ENCODE data around the gene ASB14. TPM values are rescaled to one million over a fixed set of nuclear protein-coding genes. Genes with fewer than 3 reads are reported as not detected.
A peak's percentile ranks its signal among the peaks of the same experiment; 100 is the strongest.

Gene ASB14
- total and polyA plus RNA-seq, 8 donors, result 0.02 to 0.16 (median 0.11) TPM; not detected in 5

DNA sequence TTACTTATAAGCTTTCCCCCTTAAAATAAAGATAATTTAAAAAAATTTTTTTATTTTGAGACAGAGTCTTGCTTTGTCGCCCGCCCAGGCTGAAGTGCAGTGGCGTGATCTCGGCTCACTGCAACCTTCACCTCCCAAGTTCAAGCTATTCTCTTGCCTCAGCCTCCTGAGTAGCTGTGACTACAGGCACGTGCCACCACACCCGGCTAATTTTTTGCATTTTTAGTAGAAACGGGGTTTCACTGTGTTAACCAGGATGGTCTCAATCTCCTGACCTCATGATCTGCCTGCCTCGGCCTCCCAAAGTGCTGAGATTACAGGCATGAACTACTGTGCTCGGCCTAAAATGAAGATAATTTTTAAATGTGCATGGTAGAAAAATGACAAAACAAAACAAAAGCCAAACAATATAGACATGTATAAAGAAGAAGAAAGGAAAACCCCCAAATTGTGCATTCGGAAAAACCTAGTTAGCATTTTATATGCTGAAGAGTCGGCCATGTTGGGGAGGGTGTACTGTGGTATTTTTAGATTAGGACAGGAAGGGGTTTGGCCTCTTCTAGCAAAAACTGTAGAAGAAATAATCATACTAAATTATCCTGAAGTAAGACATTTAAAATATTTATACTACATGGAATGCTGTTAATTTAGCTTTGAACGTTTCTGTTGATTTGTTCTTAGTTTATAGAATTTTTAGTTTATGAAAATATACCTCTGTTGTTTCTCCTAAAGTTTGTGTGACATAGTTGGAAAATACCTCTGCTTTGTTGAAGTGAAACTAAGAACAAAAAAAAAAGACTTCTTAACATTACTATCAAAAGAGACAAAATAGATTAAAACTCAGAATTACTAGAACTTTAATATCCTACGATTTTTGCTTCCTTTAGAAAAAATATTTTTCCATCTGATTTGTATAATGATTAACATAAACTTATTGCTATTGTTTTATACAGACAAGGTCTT, 57.6 kb downstream of the ASB14 start:
- FAIRE-seq (no peak), ATAC-seq (no peak), DNase-seq (no peak)
- Histone ChIP-seq H3K27me3 (no peaks in the 10 kb centered on the region), H3K27ac (no peak overlapping the region), H3K36me3 (peaks cover 0 to 23% (median 8%) of the 10 kb centered on the region in 3 donors), H3K4me3 (no peak overlapping the region), H3K4me1 (peaks cover under 1 to 13% (median 6%) of the 10 kb centered on the region in 3 donors), H3K9me3 (no peaks in the 10 kb centered on the region)
- 89 to 92% methylated on average over 13 of the region's 13 CpGs for WGBS, 2 donors
- intact Hi-C loops (cut with DNase I), result no loop called here
- TF ChIP-seq, protein P1, sequence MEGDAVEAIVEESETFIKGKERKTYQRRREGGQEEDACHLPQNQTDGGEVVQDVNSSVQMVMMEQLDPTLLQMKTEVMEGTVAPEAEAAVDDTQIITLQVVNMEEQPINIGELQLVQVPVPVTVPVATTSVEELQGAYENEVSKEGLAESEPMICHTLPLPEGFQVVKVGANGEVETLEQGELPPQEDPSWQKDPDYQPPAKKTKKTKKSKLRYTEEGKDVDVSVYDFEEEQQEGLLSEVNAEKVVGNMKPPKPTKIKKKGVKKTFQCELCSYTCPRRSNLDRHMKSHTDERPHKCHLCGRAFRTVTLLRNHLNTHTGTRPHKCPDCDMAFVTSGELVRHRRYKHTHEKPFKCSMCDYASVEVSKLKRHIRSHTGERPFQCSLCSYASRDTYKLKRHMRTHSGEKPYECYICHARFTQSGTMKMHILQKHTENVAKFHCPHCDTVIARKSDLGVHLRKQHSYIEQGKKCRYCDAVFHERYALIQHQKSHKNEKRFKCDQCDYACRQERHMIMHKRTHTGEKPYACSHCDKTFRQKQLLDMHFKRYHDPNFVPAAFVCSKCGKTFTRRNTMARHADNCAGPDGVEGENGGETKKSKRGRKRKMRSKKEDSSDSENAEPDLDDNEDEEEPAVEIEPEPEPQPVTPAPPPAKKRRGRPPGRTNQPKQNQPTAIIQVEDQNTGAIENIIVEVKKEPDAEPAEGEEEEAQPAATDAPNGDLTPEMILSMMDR (IDR thresholded peaks at IDR 0.05), result no peak

DNA sequence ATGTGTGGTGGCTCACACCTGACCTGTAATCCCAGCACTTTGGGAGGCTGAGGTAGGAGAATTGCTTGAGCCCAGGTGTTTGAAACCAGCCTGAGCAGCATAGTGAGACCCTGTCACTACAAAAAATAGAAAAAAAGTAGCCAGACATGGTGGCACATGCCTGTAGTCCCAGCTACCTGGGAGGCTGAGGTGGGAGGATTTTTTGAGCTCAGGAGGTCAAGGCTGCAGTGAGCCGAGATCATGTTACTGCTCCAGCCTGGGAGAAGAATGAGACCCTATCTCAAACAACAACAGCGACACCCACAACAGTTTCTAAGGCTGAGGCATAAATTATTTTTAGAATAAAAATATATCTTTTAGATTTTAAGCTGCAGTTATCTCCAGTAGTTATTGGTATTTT, 58.7 kb downstream of the ASB14 start:
- no peak overlapping the region for H3K4me3 ChIP-seq
- ATAC-seq (no peak), DNase-seq (no peak), FAIRE-seq (no peak)
- peaks cover 8 to 24% (median 14%) of the 10 kb centered on the region in 3 donors for H3K4me1 ChIP-seq
- H3K36me3 ChIP-seq, result peaks cover 0 to 15% (median 7%) of the 10 kb centered on the region in 3 donors
- TF ChIP-seq, protein P1 (IDR thresholded peaks at IDR 0.05), result no peak
- no peaks in the 10 kb centered on the region for H3K27me3 ChIP-seq
- intact Hi-C loops (cut with DNase I), result no loop called here
- no peaks in the 10 kb centered on the region for H3K9me3 ChIP-seq
- H3K27ac ChIP-seq, result no peak overlapping the region
- WGBS, 2 donors, result 89 to 93% methylated on average over 2 of the region's 2 CpGs

DNA sequence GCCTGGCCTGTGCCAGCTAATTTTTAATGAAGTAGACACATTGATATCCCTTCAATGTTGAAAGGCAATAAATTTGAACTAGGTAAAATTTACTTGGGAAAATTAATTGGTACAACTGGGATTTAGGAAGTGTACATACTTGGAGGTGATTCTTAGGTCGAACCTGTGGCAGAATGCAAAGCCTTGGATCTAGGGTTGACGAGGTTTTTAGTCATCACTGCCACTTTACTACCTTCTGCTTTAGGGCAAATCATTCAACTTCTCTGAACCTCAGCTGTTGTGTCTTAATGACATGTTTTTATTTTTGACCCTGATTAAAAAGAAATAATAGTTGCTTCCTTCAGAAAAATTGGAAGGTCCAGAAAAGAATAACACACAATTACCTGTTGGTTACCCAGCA, 62.5 kb downstream of the ASB14 start:
- H3K36me3 ChIP-seq, result no peaks in the 10 kb centered on the region
- FAIRE-seq, result no peak
- H3K4me1 ChIP-seq, result peaks cover 8 to 34% (median 29%) of the 10 kb centered on the region in 3 donors
- H3K4me3 ChIP-seq, result peak overlapping the region in 1 of 4 donors; percentile 89
- TF ChIP-seq, protein P1 (IDR thresholded peaks at IDR 0.05), result no peak
- DNase-seq, result no peak
- no peaks in the 10 kb centered on the region for H3K9me3 ChIP-seq
- H3K27me3 ChIP-seq, result no peaks in the 10 kb centered on the region
- peak overlapping the region in 1 of 4 donors; percentile 97 for H3K27ac ChIP-seq
- ATAC-seq, result no peak
- WGBS, 2 donors, result 66 to 68% methylated on average over 2 of the region's 2 CpGs
- intact Hi-C loops (cut with DNase I), result no loop called here

DNA sequence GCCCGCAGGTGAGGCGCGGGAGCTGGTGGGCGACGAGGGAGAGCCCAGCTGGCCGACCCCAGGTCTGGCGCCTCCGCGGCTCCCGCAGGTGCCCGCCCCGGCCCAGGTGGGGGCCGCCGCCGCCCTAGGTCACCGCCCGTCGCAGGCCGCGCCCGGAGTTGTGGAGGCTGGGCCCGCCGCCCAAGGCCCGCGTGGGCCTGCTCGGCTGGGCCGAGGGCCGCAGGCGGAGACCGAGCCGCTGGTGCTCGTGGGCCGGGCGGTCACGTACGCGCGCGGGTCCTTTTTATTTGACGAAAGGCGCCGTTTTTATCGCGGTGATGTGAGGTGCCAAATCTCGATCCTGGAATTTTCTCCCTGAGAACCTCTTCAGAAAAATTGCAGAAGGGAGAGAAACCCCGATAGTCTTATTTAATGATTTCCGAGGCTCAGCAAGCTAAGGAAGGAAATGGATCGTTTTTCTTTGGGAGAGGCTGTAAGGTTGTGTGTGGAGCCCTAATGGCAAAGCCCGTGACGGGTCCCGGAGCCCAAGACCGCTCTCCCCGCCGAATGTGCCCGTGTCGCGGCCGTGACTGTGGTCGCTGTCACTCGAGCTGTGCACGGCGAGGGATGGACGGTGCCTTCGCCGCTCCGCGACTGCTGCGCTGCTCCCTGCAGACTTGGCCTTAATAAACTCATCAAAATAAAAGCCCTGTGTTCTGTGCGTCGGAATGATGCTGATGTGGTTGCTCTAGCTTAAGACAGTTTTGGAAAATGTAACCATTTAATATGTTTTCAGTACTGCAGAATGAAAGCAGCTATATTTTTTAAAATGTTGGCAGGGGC, 64.3 kb downstream of the ASB14 start:
- peak; percentile 34 to 78 (median 52) for DNase-seq
- Histone ChIP-seq H3K4me1 (peaks cover 8 to 34% (median 29%) of the 10 kb centered on the region in 3 donors), H3K4me3 (peak overlapping the region; percentile 57 to 89 (median 70)), H3K9me3 (no peaks in the 10 kb centered on the region), H3K27ac (peak overlapping the region; percentile 91 to 97 (median 94)), H3K27me3 (no peaks in the 10 kb centered on the region), H3K36me3 (no peaks in the 10 kb centered on the region)
- no peak for FAIRE-seq
- intact Hi-C loops (cut with DNase I), result loop anchor here in 2 of 3 donors (10.0 kb wide), 2 partner anchors 123 to 133 kb away; no protein-coding TSS in a partner anchor
- peak; percentile 62 to 71 (median 66) for ATAC-seq
- 0% methylated on average over 50 to 70 of the region's 70 CpGs for WGBS, 2 donors
- TF ChIP-seq, protein P1 (IDR thresholded peaks at IDR 0.05), result no peak
